PC-9 (cell line): ENCODE data around the gene CEP78. TPM values are rescaled to one million over a fixed set of nuclear protein-coding genes. Genes with fewer than 3 reads are reported as not detected.

ENCODE experiments used
- BruUV-seq: library from RNA; stranded (reverse); fragments of 400-500 nt; replicated peaks from 2 replicates; lab custom pipeline; 2021; lab: Mats Ljungman, UMichigan
- CTCF ChIA-PET: fragments of 300-600 bp; sonication (Branson Sonifier 250); formaldehyde crosslinking; loops from one replicate; lab custom pipeline; 2022; ENCODE audit warnings: antibody characterized with exemption; lab: Charles Lee
- POLR2A ChIA-PET: fragments of 300-600 bp; sonication (Branson Sonifier 250); formaldehyde crosslinking; loops from one replicate; lab custom pipeline; 2022; ENCODE audit warnings: antibody characterized with exemption; ENCODE audit not compliant: unreplicated experiment; lab: Charles Lee
- DNase-seq, 2 experiments: peaks; one replicate each; pipeline versions ENCODE4 v3.0.0 to v3.0.0-alpha.2; 2015 to 2022; ENCODE audit warnings: mixed read lengths in 1 of 2
- H2AFZ ChIP-seq: fragments of 200-600 bp; sonication (generic); 2 replicates; pipeline ENCODE4 v1.8.1; 2017; ENCODE audit warnings: antibody characterized with exemption
- H3F3A ChIP-seq: fragments of 200-600 bp; sonication (generic); 2 replicates; pipeline ENCODE4 v1.8.1; 2017; ENCODE audit warnings: antibody characterized with exemption, mild to moderate bottlenecking, low read depth; ENCODE audit not compliant: insufficient read depth
- H3K27ac ChIP-seq: fragments of 200-600 bp; sonication (generic); 2 replicates; pipeline ENCODE4 v1.6.1; 2016; ENCODE audit warnings: mixed run types
- H3K27me3 ChIP-seq: fragments of 200-600 bp; sonication (generic); 2 replicates; pipeline ENCODE4 v1.6.1; 2016; ENCODE audit warnings: low read depth, mixed run types; ENCODE audit not compliant: insufficient read depth
- H3K36me3 ChIP-seq: fragments of 200-600 bp; sonication (generic); 2 replicates; pipeline ENCODE4 v1.6.1; 2016; ENCODE audit warnings: low read depth, mixed run types
- H3K4me1 ChIP-seq: fragments of 200-600 bp; sonication (generic); replicated peaks from 2 replicates; pipeline ENCODE4 v1.6.1; 2016; ENCODE audit warnings: mixed run types; ENCODE audit not compliant: insufficient read depth
- H3K4me2 ChIP-seq: fragments of 200-600 bp; sonication (generic); 2 replicates; pipeline ENCODE4 v1.6.1; 2017; ENCODE audit warnings: mixed run types
- H3K4me3 ChIP-seq: fragments of 200-600 bp; sonication (generic); 2 replicates; pipeline ENCODE4 v1.6.1; 2016; ENCODE audit warnings: mixed run types
- H3K79me2 ChIP-seq: fragments of 200-600 bp; sonication (generic); 2 replicates; pipeline ENCODE4 v1.6.1; 2017; ENCODE audit warnings: low read depth, mixed run types
- H3K9me2 ChIP-seq: fragments of 200-600 bp; sonication (generic); 2 replicates; pipeline ENCODE4 v1.8.1; 2017; ENCODE audit warnings: mild to moderate bottlenecking; ENCODE audit not compliant: insufficient read depth
- H3K9me3 ChIP-seq: fragments of 200-600 bp; sonication (generic); 2 replicates; pipeline ENCODE4 v1.8.1; 2016; ENCODE audit warnings: low read depth; ENCODE audit not compliant: insufficient read depth
- H4K20me1 ChIP-seq: fragments of 200-600 bp; sonication (generic); 2 replicates; pipeline ENCODE4 v1.8.1; 2017; ENCODE audit not compliant: insufficient read depth
- CTCF ChIP-seq: fragments of 200-600 bp; sonication (generic); conservative IDR thresholded peaks from 2 replicates; pipeline ENCODE4 v1.6.1; 2017; ENCODE audit warnings: mixed run types, antibody characterized with exemption, mild to moderate bottlenecking, moderate library complexity
- EZH2 ChIP-seq: fragments of 200-600 bp; sonication (generic); IDR thresholded peaks from 2 replicates; pipeline ENCODE4 v1.8.0; 2017; ENCODE audit warnings: antibody characterized with exemption, low read depth
- intact Hi-C: fragments of 100-400 bp; cut with micrococcal nuclease; formaldehyde crosslinking; loops from one replicate; pipeline ENCODE4 v1.10.0; 2022; ENCODE audit not compliant: unreplicated experiment
- total RNA-seq: library from RNA; stranded (reverse); gene quantifications from 2 replicates; pipeline ENCODE4 v1.2.3, GENCODE V29; 2021

Gene CEP78
- total RNA-seq, 1 experiment from 2014 or later: 37.8 TPM

- Histone ChIP-seq H4K20me1 (peaks cover 78% of the 10 kb centered on the region), H3K27me3 (no peaks in the 10 kb centered on the region), H3K9me2 (no peaks in the 10 kb centered on the region), H3K27ac (no peak overlapping the region), H3K79me2 (no peaks in the 10 kb centered on the region), H3F3A (peaks cover 16% of the 10 kb centered on the region; the same call in 1 of the 2 replicates), H3K9me3 (no peaks in the 10 kb centered on the region), H3K4me3 (no peak overlapping the region), H2AFZ (no peak overlapping the region), H3K4me1 (no peaks in the 10 kb centered on the region), H3K36me3 (peaks cover 63% of the 10 kb centered on the region), H3K4me2 (no peak overlapping the region)
- no peak for DNase-seq
- ChIA-PET CTCF (no interaction called here), POLR2A (no interaction called here)
- TF ChIP-seq EZH2: no peak
- no peak for TF ChIP-seq CTCF
- intact Hi-C loops: loop anchor here (10.0 kb wide), 1 partner anchor 59 kb away; no protein-coding TSS in a partner anchor
- BruUV-seq: no TSS peak
Measured at GRCh38 chr9:78324068-78324650, 88.3 kb downstream of the CEP78 start.

- Histone ChIP-seq H3K36me3 (peaks cover 61% of the 10 kb centered on the region), H3K79me2 (no peaks in the 10 kb centered on the region), H2AFZ (no peak overlapping the region), H3K4me1 (no peaks in the 10 kb centered on the region), H3K27me3 (no peaks in the 10 kb centered on the region), H4K20me1 (peaks cover 76% of the 10 kb centered on the region), H3K9me3 (no peaks in the 10 kb centered on the region), H3K4me3 (no peak overlapping the region), H3K27ac (no peak overlapping the region), H3K4me2 (no peak overlapping the region), H3F3A (peaks cover 12% of the 10 kb centered on the region; the same call in 1 of the 2 replicates), H3K9me2 (no peaks in the 10 kb centered on the region)
- ChIA-PET POLR2A (no interaction called here), CTCF (no interaction called here)
- TF ChIP-seq EZH2: no peak
- no peak for TF ChIP-seq CTCF
- BruUV-seq: no TSS peak
- DNase-seq: no peak
- intact Hi-C loops: loop anchor here (10.0 kb wide), 1 partner anchor 60 kb away; no protein-coding TSS in a partner anchor
Measured at GRCh38 chr9:78324682-78325081, 88.8 kb downstream of the CEP78 start.

GRCh38 chr9:78325343-78325742 is 89.5 kb downstream of the CEP78 start:
- CTCF ChIA-PET: no interaction called here

More at GRCh38 chr9:78325343-78325742, 89.5 kb downstream of the CEP78 start:
- Histone ChIP-seq H3K4me1 (no peaks in the 10 kb centered on the region), H3K27me3 (no peaks in the 10 kb centered on the region), H3K4me2 (no peak overlapping the region), H3K27ac (no peak overlapping the region), H3K36me3 (peaks cover 63% of the 10 kb centered on the region), H3K9me3 (no peaks in the 10 kb centered on the region), H3K9me2 (no peaks in the 10 kb centered on the region), H3F3A (peaks cover 8% of the 10 kb centered on the region; the same call in 1 of the 2 replicates), H3K79me2 (no peaks in the 10 kb centered on the region), H2AFZ (no peak overlapping the region), H4K20me1 (peaks cover 76% of the 10 kb centered on the region), H3K4me3 (no peak overlapping the region)
- no peak for TF ChIP-seq EZH2
- TF ChIP-seq CTCF: no peak
- POLR2A ChIA-PET: no interaction called here
- no TSS peak for BruUV-seq
- intact Hi-C loops: loop anchor here (10.0 kb wide), 1 partner anchor 61 kb away; no protein-coding TSS in a partner anchor
- DNase-seq: no peak
